Stimulated activated naive CD8-positive, alpha-beta T cell treated with anti-CD3 and anti-CD28 coated beads, Interleukin-15, amount 100 ng/mL, for 72 hours (primary cell): ENCODE results near the gene MMAB.
A peak's percentile ranks its signal among the peaks of the same experiment; 100 is the strongest.

ENCODE experiments used
- ATAC-seq: fragments of 150-1000 bp; cut with Tn5 transposase; 2 replicates; pipeline ENCODE4 v1.10.0; 2021; ENCODE audit warnings: mild to moderate bottlenecking, moderate library complexity
- DNase-seq, 2 donors: peaks; one replicate each; pipeline ENCODE4 v3.0.0; 2021 to 2022
- H3K27ac Mint-ChIP-seq, 2 donors: one replicate each; pipeline ENCODE4 v1.8.0; 2022; ENCODE audit warnings: mild to moderate bottlenecking in 2 of 2, mixed read lengths in 2 of 2, moderate library complexity in 2 of 2
- H3K27me3 Mint-ChIP-seq: one replicate; pipeline ENCODE4 v1.8.0; 2022; ENCODE audit warnings: mixed read lengths
- H3K4me1 Mint-ChIP-seq: one replicate; pipeline ENCODE4 v1.8.0; 2022; ENCODE audit warnings: mild to moderate bottlenecking, mixed read lengths
- H3K4me3 Mint-ChIP-seq, 2 donors: one replicate each; pipeline ENCODE4 v1.8.0; 2022; ENCODE audit warnings: mild to moderate bottlenecking in 2 of 2, mixed read lengths in 2 of 2, moderate library complexity in 1 of 2
- H3K9me3 Mint-ChIP-seq, 2 donors: one replicate each; pipeline ENCODE4 v1.8.0; 2022; ENCODE audit warnings: mixed read lengths in 2 of 2

The MMAB gene

DNA sequence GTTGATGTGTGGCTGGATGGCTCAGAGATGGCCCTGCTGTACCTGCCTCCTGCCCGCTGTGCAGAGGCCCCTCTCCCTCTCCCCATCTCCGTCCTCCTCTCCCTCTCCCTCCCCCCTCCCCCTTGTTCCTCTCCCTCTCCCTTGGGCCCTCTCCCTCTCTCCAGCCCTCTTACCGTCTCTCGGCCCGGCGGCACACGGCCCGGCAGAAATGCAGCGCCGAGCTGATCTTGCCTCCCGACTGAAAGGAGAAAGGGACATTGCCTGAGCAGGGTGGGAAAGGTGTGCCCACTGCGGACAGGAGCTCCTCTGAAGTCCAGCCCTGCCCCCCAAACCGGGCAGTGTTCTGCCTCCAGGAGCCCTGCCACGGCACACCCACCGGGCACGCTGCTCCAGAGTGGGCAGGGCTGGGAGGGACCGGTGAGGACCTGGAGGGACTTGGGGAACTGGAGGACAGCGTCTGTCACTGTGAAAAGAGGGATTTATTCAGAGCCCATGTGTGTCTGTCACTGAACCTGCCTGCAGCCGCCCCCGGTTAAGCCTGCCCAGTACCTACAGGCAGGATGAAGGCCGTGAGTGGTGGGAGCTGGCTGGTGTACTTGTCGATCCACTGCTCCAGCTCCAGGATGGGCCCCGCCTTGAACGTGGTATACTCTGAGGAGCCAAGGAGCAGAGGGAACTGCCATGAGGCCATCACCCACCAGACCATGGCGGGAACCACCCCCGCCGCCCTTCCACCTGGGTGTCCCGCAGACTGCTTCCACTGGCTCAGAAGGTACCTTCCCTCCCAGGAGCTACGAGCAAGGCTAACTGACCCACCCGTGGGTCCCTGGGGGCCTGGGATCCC lies 12.2 kb downstream of the MMAB start:
- H3K27me3 Mint-ChIP-seq: no peaks in the 10 kb centered on the region
- DNase-seq: no peak
- no peak for ATAC-seq
- no peak overlapping the region for H3K4me3 Mint-ChIP-seq
- H3K27ac Mint-ChIP-seq: no peak overlapping the region
- H3K4me1 Mint-ChIP-seq: no peaks in the 10 kb centered on the region
- peaks cover 6 to 15% of the 10 kb centered on the region in 2 donors for H3K9me3 Mint-ChIP-seq

DNA sequence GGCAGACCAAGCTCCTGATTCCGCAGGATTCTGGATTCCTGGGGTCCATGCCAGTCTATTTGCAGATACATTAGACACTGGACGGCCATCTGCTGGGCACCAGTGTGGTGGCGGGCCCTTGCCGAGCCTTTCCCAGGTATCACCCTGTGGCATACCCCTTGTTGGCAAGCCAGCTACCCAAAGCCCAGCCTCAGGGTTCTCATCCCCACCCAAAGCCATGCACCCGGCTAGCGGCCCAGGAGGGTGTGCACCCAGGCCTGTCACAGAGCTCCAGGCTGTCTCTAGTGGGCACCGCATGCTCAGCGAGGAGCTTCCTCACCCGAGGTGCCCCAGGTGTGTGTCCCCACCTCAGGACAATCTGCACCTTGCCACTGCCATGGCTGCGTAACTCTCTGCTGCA lies 13.7 kb downstream of the MMAB start:
- no peak for DNase-seq
- no peak overlapping the region for H3K27ac Mint-ChIP-seq
- no peaks in the 10 kb centered on the region for H3K27me3 Mint-ChIP-seq
- H3K4me1 Mint-ChIP-seq: no peaks in the 10 kb centered on the region
- no peak overlapping the region for H3K4me3 Mint-ChIP-seq
- peaks cover 6 to 15% of the 10 kb centered on the region in 2 donors for H3K9me3 Mint-ChIP-seq
- no peak for ATAC-seq

- Mint-ChIP-seq H3K4me1 (no peaks in the 10 kb centered on the region), H3K27me3 (no peaks in the 10 kb centered on the region), H3K27ac (no peak overlapping the region), H3K4me3 (no peak overlapping the region), H3K9me3 (peaks cover 6 to 15% of the 10 kb centered on the region in 2 donors)
- no peak for ATAC-seq
- no peak for DNase-seq
Measured at GRCh38 chr12:109559200-109559505, 14.2 kb downstream of the MMAB start.

DNA sequence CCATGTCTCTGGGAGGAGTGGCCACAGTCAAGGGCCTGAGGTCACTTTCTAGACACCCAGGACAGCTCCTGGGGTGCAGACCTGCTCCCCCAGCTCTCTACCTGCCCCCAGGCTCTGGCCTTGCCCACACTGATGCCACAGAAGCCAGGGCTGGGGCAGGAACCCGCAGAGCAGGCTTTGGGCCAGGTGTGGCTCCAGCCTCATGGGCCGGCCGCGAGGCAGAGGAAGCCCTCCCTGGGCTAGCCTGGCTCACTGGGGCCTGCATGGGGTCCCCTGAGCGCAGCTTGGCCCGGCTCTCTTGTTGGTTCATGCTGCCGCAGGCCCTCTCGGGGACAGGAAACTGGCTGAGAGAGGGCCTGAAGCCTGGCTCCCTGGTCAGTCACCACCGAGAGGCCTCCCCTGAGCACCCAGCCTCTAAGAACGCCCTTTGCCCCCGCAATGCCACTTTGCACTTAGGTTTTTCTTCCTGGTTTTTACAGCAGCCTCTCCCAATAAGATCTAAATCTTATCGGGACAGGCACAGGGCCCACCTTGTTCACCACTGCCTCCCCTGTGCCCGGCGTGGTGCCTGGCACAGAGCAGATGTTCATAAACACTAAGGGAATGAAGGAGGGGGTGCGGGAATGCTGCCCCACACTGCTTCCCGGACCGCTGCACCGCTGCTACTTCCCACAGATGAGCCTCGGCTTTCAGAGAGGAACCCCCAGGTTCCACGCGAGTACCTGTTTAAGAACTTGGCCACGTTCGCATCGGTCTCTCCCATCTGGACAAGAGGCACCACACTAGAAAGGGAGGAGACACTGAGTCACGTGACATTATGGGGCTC lies 14.7 kb downstream of the MMAB start:
- no peak overlapping the region for H3K4me3 Mint-ChIP-seq
- H3K9me3 Mint-ChIP-seq: peaks cover 6 to 15% of the 10 kb centered on the region in 2 donors
- no peak for DNase-seq
- H3K4me1 Mint-ChIP-seq: no peaks in the 10 kb centered on the region
- no peaks in the 10 kb centered on the region for H3K27me3 Mint-ChIP-seq
- no peak for ATAC-seq
- peak overlapping the region in 1 of 2 donors; percentile 42 for H3K27ac Mint-ChIP-seq

DNA sequence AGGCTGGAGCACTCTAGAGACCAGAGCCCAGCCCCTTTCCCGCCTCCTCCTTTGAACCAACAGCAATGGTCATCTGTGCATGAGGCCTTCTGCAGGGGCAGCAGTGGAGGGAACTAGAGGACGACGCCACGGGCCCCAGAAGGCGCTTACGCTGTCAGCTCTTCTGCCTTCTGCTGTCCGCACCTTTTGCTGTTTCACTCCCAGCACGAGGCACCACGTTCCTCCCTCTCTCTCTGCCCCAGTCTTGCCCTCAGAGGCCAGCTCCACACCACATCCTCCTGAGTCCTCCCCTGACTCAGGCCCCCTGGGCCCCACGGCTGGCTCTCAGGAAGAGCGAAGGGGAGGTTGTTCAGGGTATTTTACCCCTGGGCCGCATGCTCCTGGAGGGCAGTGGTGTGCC lies 15.5 kb downstream of the MMAB start:
- H3K27ac Mint-ChIP-seq: no peak overlapping the region
- no peaks in the 10 kb centered on the region for H3K4me1 Mint-ChIP-seq
- H3K27me3 Mint-ChIP-seq: no peaks in the 10 kb centered on the region
- H3K4me3 Mint-ChIP-seq: no peak overlapping the region
- H3K9me3 Mint-ChIP-seq: peaks cover 6 to 14% of the 10 kb centered on the region in 2 donors
- ATAC-seq: no peak
- no peak for DNase-seq

- DNase-seq (no peak), ATAC-seq (no peak)
- Mint-ChIP-seq H3K27ac (no peak overlapping the region), H3K4me3 (no peak overlapping the region), H3K9me3 (peaks cover under 1 to 8% of the 10 kb centered on the region in 2 donors), H3K4me1 (peaks cover 5% of the 10 kb centered on the region), H3K27me3 (no peaks in the 10 kb centered on the region)
Measured at GRCh38 chr12:109557200-109557599, 16.1 kb downstream of the MMAB start.

DNA sequence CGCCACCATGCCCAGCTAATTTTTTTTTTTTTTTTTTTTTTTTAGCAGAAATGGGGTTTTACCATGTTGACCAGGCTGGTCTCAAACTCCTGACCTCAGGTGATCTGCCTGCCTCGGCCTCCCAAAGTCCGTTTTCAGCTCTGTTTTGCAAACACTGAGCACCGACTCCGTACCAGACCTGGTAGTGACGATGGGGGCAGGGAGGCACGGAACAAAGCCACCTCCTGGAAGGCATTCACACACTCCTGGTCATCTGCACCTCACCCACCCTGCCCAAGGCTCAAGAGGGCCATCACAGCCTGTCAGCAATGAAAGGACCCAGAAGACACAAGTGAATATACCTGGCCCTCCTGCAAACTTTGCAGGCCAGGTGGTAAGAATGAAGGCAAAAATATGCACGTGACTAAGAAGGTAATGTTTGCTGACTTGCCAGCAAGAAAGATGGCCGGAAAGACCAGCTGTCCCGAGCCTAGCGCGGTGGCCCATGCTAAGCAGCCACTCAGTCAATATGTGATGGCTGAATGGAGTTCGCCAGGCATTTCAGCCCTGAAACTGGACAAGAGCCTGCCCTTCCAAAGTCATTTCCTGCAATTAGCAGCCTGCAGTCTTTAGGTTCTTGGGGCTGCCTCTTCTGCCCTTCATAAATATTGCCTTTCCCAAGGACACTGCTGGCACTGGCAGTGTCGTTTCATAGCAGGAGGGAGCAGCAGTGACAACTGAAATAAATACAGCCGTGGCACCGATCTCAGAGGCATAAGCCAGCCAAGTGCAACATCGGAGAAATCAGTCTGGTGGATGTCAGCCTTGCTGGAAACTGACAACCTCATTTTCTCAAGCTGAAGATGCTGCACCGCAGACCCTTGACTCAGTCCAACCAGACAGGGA lies 17.6 kb downstream of the MMAB start:
- Mint-ChIP-seq H3K9me3 (no peaks in the 10 kb centered on the region), H3K4me1 (peaks cover 5% of the 10 kb centered on the region), H3K27me3 (no peaks in the 10 kb centered on the region), H3K4me3 (no peak overlapping the region), H3K27ac (no peak overlapping the region)
- DNase-seq (no peak), ATAC-seq (no peak)

- H3K9me3 Mint-ChIP-seq: no peaks in the 10 kb centered on the region
- H3K27me3 Mint-ChIP-seq: peaks cover 5% of the 10 kb centered on the region
- peaks cover 5% of the 10 kb centered on the region for H3K4me1 Mint-ChIP-seq
- no peak overlapping the region for H3K27ac Mint-ChIP-seq
- ATAC-seq (no peak), DNase-seq (no peak)
- H3K4me3 Mint-ChIP-seq: no peak overlapping the region
Measured at GRCh38 chr12:109554761-109555160, 18.5 kb downstream of the MMAB start.

DNA sequence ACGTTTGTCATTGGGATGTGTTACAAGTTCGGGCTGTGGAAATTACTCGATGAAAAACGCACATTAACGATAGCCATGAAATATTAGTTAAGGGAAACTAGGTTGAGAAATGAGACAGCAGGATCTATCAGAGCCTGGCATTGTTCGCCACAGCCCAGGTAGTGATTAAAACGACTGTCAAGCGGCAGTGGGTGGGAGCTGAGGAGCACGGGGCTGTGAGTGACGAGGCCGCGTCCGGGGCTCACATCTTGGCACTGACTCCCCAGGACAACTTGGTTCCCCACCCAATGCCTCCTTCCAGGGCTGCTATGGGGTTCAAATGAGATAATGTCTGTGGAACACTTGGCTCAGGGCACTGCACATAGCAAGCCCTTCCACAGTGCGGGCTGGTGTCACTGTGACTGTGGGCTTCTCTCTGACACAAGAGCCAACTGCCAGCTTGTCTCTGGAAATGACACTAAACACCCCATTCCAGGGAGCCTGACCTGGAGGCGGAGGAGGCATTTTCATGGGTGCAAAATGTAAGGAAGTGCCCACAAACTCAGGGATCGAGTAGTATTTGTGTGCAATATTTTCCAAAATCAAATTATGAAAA lies 19.3 kb downstream of the MMAB start:
- DNase-seq: no peak
- no peak overlapping the region for H3K4me3 Mint-ChIP-seq
- peaks cover 5% of the 10 kb centered on the region for H3K4me1 Mint-ChIP-seq
- H3K27ac Mint-ChIP-seq: no peak overlapping the region
- H3K9me3 Mint-ChIP-seq: no peaks in the 10 kb centered on the region
- peaks cover 6% of the 10 kb centered on the region for H3K27me3 Mint-ChIP-seq
- no peak for ATAC-seq

DNA sequence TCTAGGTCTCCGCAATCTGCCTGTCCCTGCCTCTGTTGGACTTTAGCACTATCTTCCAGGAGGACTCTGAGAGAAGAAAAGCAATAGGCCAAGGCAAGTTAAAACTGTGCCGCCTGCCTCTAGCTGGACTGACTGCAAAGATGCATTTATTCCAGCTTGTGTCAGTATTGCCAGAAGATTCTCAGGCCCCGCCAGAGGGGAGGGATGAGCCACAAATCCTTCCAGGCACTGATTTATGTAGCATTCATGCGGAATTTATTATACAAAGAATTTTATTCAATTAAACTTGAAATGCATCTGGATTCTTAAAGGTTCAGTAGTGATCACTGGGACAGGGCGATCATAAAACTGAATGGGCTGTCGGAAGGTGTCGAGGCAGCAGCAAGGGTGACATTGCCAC lies 19.8 kb downstream of the MMAB start:
- H3K27ac Mint-ChIP-seq: no peak overlapping the region
- peaks cover 9% of the 10 kb centered on the region for H3K27me3 Mint-ChIP-seq
- H3K4me1 Mint-ChIP-seq: peaks cover 5% of the 10 kb centered on the region
- ATAC-seq (no peak), DNase-seq (no peak)
- H3K4me3 Mint-ChIP-seq: no peak overlapping the region
- no peaks in the 10 kb centered on the region for H3K9me3 Mint-ChIP-seq

- no peak overlapping the region for H3K27ac Mint-ChIP-seq
- H3K4me3 Mint-ChIP-seq: no peak overlapping the region
- no peaks in the 10 kb centered on the region for H3K9me3 Mint-ChIP-seq
- H3K4me1 Mint-ChIP-seq: peaks cover 5% of the 10 kb centered on the region
- DNase-seq (no peak), ATAC-seq (no peak)
- H3K27me3 Mint-ChIP-seq: peaks cover 14% of the 10 kb centered on the region
Measured at GRCh38 chr12:109552971-109553370, 20.3 kb downstream of the MMAB start.

- DNase-seq: no peak
- Mint-ChIP-seq H3K4me3 (no peak overlapping the region), H3K27ac (no peak overlapping the region), H3K4me1 (peaks cover 5% of the 10 kb centered on the region), H3K9me3 (no peaks in the 10 kb centered on the region), H3K27me3 (peaks cover 33% of the 10 kb centered on the region)
- ATAC-seq: no peak
Measured at GRCh38 chr12:109551108-109551507, 22.2 kb downstream of the MMAB start.

- Mint-ChIP-seq H3K9me3 (no peaks in the 10 kb centered on the region), H3K4me3 (no peak overlapping the region), H3K27me3 (peaks cover 39% of the 10 kb centered on the region), H3K4me1 (peaks cover 6% of the 10 kb centered on the region), H3K27ac (no peak overlapping the region)
- DNase-seq (no peak), ATAC-seq (no peak)
Measured at GRCh38 chr12:109550281-109550680, 23.0 kb downstream of the MMAB start.

DNA sequence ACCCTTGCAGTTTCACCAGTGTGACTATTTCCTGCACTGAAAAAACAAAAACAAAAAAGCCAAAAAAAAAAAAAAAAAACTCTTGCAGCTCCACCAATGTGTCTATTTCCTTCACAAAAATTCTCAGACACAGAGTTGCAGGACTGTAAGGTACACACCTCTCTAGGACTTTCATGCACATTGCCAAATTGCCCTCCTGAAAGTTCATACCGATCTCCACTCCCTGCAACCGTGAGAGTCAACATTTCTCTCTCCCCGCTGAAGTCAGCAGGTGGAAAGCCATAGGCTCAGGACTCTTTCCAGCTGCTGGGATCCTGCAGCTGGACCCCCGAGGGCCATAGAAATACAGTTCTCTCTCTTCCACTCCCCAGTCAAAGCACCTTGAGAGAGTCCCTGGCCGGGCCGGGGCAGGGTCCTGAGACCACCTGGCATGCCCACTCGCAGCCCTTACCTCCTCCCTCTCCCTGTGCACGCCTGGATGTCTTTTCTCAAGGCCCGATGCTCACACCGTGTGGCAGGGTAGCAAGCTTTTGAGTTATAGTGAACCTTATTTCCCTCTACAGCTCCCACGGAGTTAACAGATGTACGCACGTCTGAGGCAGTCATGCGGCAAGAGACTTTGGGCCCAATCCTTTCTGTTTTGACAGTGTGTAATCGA lies 23.6 kb downstream of the MMAB start:
- Mint-ChIP-seq H3K4me3 (no peak overlapping the region), H3K4me1 (peaks cover 11% of the 10 kb centered on the region)
- no peak for ATAC-seq

DNA sequence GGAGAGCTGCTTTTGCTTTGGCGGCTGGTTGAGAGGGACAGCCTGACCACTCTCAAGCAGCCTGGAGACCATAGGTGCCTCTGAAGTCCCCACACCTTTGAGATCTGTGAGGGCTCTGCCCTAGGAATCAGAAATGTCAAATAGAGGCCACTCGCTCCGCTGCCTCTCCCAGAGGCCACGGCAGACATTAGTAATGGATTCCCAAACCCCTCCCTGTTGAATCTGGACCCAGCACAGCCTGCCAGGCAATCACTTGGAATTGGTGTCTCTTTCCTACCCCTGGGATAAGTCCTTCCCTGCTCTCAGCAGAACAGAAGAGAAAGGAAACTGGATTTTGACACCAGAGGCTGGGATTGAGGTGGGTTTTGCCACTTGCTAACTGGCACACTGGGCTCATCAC lies 25.0 kb downstream of the MMAB start:
- Mint-ChIP-seq H3K4me3 (no peak overlapping the region), H3K4me1 (peaks cover 11% of the 10 kb centered on the region), H3K9me3 (no peaks in the 10 kb centered on the region), H3K27ac (peak overlapping the region in 1 of 2 donors; percentile 38), H3K27me3 (peaks cover 39% of the 10 kb centered on the region)
- no peak for ATAC-seq
- no peak for DNase-seq

More for the DNA sequence above, 23.6 kb downstream of the MMAB start:
- Mint-ChIP-seq H3K9me3 (no peaks in the 10 kb centered on the region), H3K27me3 (peaks cover 39% of the 10 kb centered on the region), H3K27ac (no peak overlapping the region)
- no peak for DNase-seq
